ENCODE data around the gene ZP3. TPM values are rescaled to one million over a fixed set of nuclear protein-coding genes. Genes with fewer than 3 reads are reported as not detected.
"Not testable (repeated sequence)": the region's sequence is repeated elsewhere in the genome, so short reads cannot be mapped to it uniquely, and the experiment has no call there.

ZP3 gene
- total RNA-seq, 1 donor, result 0.63 TPM

DNA sequence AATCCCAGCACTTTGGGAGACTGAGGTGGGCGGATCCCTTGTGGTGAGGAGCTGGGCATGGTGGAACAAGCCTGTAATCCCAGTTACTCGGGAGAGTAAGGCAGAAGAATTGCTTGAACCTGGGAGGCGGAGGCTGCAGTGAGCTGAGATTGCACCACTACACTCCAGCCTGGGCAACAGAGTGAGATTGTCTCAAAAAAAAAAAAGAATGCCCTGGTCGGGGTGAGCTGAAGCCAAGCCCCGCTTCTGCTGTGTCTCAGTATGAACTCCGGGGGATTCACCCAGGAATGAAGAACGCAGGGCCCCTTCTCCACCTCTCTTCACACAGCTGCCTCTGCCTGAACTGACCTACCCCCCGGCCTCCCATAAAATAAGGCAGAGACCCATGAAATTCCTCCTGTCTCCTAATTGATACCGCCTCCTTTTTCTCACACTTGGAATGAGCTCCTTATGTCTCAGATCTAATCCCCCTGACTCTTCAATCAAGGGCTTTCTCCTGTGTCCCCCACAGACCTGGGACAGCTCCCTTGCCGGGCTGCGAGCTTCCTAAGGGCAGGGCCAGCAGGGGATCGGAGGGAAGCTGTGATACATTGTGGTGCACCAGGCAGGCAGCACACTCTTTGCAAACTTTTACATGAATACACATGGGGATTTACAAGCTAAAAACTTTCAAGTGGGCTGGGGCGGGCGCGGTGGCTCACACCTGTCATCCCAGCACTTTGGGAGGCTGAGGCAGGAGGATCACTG, 911 bp upstream of the ZP3 start:
- H3K4me3 ChIP-seq (ENCODE audit: low read depth, low read length), result no peak overlapping the region
- no peak for DNase-seq (ENCODE audit: low read depth)
- TF ChIP-seq, protein P1, sequence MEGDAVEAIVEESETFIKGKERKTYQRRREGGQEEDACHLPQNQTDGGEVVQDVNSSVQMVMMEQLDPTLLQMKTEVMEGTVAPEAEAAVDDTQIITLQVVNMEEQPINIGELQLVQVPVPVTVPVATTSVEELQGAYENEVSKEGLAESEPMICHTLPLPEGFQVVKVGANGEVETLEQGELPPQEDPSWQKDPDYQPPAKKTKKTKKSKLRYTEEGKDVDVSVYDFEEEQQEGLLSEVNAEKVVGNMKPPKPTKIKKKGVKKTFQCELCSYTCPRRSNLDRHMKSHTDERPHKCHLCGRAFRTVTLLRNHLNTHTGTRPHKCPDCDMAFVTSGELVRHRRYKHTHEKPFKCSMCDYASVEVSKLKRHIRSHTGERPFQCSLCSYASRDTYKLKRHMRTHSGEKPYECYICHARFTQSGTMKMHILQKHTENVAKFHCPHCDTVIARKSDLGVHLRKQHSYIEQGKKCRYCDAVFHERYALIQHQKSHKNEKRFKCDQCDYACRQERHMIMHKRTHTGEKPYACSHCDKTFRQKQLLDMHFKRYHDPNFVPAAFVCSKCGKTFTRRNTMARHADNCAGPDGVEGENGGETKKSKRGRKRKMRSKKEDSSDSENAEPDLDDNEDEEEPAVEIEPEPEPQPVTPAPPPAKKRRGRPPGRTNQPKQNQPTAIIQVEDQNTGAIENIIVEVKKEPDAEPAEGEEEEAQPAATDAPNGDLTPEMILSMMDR (IDR thresholded peaks at IDR 0.05; ENCODE audit: insufficient read depth, low read length), result no peak

DNA sequence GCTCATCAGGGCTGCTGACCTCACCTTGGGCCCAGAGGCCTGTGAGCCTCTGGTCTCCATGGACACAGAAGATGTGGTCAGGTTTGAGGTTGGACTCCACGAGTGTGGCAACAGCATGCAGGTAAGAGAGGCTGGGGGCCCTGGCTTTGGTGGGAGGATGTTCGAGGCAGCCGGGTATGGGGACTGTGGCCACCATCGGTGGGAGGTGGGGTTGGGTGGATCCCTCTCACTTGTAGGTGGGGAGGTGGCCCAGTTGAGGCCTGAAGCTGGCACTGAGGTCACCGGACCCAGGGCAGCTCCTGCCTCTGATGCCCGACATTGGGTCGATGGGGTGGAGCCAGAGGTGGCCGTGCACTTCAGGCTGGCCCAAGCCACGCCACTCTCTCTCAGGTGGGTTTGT, 406 bp downstream of the ZP3 start:
- no peak for DNase-seq (ENCODE audit: low read depth)
- no peak overlapping the region for H3K4me3 ChIP-seq (ENCODE audit: low read depth, low read length)
- TF ChIP-seq, protein P1 (IDR thresholded peaks at IDR 0.05; ENCODE audit: insufficient read depth, low read length), result no peak

DNA sequence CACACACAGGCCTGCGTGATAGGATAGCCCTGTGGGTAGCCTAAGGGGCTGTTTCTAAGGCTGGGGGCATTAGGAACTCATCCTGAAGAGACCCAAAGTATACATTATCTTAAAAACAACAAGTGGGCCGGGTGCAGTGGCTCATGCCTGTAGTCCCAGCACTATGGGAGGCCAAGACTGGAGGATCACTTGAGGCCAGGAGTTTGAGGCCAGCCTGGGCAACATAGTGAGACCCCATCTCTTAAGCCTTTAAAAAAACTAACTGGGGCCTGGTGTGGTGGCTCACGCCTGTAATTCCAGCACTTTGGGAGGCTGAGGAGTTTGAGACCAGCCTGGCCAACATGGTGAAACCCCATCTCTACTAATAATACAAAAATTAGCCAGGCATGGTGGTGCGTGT, 808 bp downstream of the ZP3 start:
- not testable (repeated sequence) for DNase-seq (ENCODE audit: low read depth); H3K4me3 ChIP-seq (ENCODE audit: low read depth, low read length)

DNA sequence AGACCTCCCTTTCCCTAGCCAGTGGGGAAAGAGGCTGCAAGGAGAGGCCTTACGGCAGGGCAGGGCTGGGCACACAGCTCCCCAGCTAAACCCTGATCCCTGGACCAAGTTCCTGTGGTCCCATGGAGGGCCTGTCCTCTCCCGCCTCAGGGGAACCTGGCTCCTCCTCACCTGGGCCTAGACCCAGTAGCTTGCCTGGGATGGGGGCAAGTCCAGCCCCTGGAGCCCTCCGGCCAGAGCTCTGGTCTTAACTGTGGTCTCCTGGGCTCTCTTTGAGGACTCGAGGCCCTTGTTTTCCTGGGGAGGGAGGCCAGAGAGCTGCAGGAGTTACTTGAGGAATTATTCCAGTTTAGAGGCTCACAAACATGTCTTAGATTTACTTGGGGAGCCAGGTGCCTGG, 1.5 kb downstream of the ZP3 start:
- H3K4me3 ChIP-seq (ENCODE audit: low read depth, low read length), result no peak overlapping the region
- DNase-seq (ENCODE audit: low read depth), result no peak
- TF ChIP-seq, protein P1 (IDR thresholded peaks at IDR 0.05; ENCODE audit: insufficient read depth, low read length), result no peak

DNA sequence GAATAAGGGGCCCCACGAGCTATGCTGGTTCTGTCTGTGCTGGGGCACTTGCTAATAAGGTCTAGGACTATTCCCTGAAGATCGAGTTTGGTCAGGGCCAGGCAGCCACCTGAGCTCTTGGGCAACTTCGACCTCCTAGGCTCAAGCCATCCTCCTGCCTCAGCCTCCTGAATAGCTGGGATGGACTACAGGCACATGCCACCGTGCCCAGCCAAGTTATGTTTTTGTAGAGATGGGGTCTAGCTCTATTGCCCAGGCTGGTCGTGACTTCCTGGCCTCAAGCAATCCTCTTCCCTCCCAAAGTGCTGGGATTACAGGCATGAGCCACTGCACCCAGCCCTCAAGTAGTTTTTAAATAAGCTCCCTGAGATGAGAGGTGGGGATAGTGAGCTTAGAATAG, 2.9 kb downstream of the ZP3 start:
- no peak for DNase-seq (ENCODE audit: low read depth)
- TF ChIP-seq, protein P1 (IDR thresholded peaks at IDR 0.05; ENCODE audit: insufficient read depth, low read length), result no peak
- no peak overlapping the region for H3K4me3 ChIP-seq (ENCODE audit: low read depth, low read length)

DNA sequence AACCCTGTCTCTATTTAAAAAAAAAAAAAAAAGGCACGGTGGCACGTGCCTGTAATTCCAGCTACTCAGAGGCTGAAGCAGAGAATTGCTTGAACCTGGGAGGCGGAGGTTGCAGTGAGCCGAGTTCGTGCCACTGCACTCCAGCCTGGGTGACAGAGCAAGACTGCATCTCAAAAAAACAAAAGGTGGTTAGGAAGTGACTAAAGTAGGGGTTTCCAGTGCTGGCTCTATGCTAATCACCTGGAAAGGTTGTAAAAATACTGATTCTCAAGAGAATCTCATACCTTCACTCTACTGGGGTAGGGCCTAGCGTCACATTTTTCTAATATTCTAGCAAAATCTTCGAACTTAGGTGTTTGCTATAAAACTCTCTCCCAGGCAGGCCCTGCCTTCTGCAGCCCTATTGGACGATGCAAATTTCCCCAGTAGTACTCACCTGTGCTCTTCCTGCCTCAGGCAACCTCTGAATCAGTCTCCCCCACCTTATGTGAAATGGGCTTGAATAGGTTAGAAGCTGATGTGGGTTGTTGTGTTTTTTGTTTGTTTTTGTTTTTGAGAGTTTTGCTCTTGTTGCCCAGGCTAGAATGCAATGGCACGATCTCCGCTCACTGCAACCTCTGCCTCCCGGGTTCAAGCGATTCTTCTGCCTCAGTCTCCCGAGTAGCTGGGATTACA, 3.5 kb downstream of the ZP3 start:
- no peak for DNase-seq (ENCODE audit: low read depth)
- no peak overlapping the region for H3K4me3 ChIP-seq (ENCODE audit: low read depth, low read length)
- TF ChIP-seq, protein P1 (IDR thresholded peaks at IDR 0.05; ENCODE audit: insufficient read depth, low read length), result no peak

DNA sequence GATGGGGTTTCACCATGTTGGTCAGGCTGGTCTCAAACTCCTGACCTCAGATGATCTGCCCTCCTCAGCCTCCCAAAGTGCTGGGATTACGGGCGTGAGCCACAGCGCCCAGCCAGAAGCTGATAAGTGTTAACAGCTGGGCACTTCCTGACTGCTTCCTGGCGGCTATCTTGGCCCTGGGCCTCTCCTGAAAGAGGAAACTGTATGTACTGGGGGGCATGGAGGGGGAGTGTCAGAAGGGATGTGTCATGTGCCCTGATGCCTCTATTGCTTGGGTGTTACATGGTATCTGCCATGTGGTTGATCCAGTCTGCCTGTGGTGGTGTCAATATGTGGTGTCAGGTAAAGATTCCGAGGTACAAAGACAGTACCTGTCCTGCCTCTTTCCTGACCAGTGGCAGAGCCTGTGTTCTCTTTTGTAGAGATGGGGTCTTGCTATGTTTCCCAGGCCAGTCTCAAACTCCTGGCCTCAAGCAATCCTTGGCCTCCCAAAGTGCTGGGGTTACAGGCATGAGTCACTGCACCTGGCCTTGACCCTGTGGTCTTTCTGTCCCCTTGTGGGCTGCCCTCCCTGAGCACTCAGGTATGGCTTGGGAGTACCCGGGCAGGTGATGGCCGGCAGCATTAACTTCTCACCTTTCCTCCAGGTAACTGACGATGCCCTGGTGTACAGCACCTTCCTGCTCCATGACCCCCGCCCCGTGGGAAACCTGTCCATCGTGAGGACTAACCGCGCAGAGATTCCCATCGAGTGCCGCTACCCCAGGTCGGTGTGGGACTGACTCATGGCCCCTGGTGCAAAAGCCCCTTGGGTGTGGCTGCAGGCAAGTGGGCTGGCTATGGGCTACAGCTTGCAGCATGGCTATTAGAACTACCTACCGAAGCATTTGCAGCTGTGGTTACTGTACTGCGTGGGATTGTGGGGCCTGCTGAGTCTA, 4.4 kb downstream of the ZP3 start:
- no peak overlapping the region for H3K4me3 ChIP-seq (ENCODE audit: low read depth, low read length)
- peak; percentile 36 for DNase-seq (ENCODE audit: low read depth)

More for the DNA sequence above, 4.4 kb downstream of the ZP3 start:
- TF ChIP-seq, protein P1 (IDR thresholded peaks at IDR 0.05; ENCODE audit: insufficient read depth, low read length), result no peak

All from fibroblast of the aortic adventitia (primary cell).